AG09319 (cell line): ENCODE measurements around the gene AKIRIN2.

Source experiments
- DNase-seq: peaks from one replicate; pipeline ENCODE4 v3.0.0-alpha.2; 2010; ENCODE audit warnings: low read depth; ENCODE audit errors: extremely low read depth
- CTCF ChIP-seq: IDR thresholded peaks from 2 replicates; pipeline ENCODE4 v1.5.1; 2011; ENCODE audit warnings: low read depth, mild to moderate bottlenecking, inconsistent platforms, low read length, moderate library complexity

AKIRIN2 gene

GRCh38 chr6:87675004-87675681 lies 26.9 kb downstream of the AKIRIN2 start:
- TF ChIP-seq CTCF, result no peak
- DNase-seq, result no peak

- DNase-seq, result no peak
- TF ChIP-seq CTCF, result no peak
Measured at GRCh38 chr6:87674290-87674689, 27.7 kb downstream of the AKIRIN2 start.

GRCh38 chr6:87673237-87673636 lies 28.8 kb downstream of the AKIRIN2 start:
- TF ChIP-seq CTCF, result no peak
- no peak for DNase-seq

GRCh38 chr6:87672641-87673040 lies 29.4 kb downstream of the AKIRIN2 start:
- TF ChIP-seq CTCF, result no peak
- no peak for DNase-seq

GRCh38 chr6:87671555-87672029 lies 30.4 kb downstream of the AKIRIN2 start:
- DNase-seq, result no peak

GRCh38 chr6:87670707-87671106 lies 31.3 kb downstream of the AKIRIN2 start:
- no peak for TF ChIP-seq CTCF
- DNase-seq, result no peak

More at GRCh38 chr6:87671555-87672029, 30.4 kb downstream of the AKIRIN2 start:
- TF ChIP-seq CTCF, result no peak

GRCh38 chr6:87669051-87669450 lies 33.0 kb downstream of the AKIRIN2 start:
- no peak for DNase-seq
- TF ChIP-seq CTCF, result no peak
